Kidney capillary endothelial cell (primary cell): ENCODE results near the gene SLC6A16.
"Not testable (repeated sequence)": the region's sequence is repeated elsewhere in the genome, so short reads cannot be mapped to it uniquely, and the experiment has no call there.

ENCODE experiments used
- DNase-seq: peaks from one replicate; pipeline ENCODE4 v3.0.0-alpha.2; 2018; ENCODE audit warnings: low spot score

SLC6A16 gene

DNA sequence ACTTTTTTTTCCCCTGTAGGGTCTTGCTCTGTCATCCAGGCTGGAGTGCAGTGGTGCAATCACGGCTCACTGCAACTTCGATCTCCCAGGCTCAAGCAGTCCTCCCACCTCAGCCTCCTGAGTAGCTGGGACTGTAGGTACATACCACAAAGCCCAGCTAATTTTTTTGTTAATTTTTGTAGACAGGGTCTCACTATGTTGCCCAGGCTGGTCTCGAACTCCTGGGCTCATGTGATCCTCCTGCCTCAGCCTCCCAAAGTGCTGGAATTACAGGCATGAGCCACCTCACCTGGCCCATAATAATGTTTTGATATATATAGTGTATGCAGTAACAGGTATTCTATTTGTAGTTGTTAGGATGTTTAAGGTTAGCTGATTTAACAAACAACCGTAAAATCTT is 6.2 kb upstream of the SLC6A16 start:
- DNase-seq, result not testable (repeated sequence)

DNA sequence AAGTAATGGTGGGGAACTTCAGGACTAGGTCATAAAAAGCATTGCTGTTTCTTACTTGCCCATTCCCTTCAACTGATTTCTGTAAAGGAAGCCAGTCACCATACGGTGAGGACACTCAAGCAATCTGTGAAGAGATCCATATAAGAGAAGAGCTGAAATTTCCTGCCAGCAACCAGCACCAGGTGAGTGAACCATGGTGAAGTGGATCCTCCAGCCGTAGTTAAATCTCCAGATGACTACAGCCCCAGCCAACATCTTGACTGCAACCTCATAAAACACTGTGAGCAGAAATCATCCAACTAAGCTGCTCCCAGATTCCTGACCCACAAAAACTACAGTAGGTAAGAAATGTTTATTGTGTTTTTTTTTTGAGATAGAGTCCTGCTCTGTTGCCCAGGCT is 3.8 kb upstream of the SLC6A16 start:
- no peak for DNase-seq

DNA sequence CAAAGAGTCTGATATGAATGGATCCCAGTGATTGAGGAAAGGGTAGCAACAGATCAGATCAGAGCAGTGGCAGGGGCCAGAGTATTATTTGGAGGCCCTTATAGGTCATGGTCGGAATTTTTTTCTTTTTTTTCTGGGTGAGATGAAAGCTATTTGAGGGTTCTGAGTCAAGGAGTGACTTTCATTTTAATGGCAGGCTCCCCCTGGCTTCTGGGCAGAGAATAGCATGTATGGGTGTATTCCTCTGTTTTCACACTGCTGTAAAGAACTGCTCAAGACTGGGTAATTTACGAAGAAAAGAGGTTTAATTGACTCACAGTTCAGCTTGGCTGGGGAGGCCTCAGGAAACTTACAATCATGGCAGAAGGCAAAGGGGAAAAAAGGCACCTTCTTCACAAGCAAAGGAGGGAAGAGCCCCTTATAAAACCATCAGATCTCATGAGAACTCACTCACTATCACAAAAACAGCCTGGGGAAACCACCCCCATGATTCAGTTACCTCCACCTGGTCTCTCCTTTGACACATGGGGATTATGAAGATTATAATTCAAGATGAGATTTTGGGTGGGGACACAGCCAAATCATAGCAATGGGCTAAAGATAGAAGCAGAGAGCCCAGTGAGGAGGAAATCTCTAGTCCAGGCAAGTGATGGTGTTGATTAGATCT is 3.0 kb upstream of the SLC6A16 start:
- DNase-seq, result no peak

DNA sequence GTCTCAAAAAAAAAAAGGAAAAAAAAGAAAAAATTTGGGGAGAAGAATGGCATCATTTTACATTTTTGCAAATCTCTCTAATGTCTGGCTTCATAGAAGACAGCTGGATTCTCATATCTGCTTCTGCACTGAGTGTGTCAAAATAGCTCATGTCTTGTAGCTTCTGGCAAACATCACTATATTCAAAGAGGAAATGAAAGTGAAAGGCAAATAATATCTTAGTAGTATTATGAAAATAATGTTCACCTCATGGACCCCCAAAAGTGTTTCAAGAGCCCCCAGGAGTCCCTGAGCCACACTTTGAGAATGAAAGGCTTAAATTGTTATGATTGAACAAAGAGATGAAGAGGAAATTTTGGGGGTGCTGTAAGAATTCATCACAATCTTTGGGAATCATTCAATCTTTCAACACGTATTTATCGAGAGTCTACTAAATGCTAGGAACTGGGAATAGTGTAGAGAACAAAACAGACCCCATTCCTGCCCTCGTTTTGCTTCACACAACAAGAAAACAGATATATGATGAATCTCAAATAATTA is 1.2 kb upstream of the SLC6A16 start:
- DNase-seq, result no peak

- DNase-seq, result not testable (repeated sequence)
These were observed 765 bp upstream of the SLC6A16 start for GRCh38 chr19:49325756-49326155.

DNA sequence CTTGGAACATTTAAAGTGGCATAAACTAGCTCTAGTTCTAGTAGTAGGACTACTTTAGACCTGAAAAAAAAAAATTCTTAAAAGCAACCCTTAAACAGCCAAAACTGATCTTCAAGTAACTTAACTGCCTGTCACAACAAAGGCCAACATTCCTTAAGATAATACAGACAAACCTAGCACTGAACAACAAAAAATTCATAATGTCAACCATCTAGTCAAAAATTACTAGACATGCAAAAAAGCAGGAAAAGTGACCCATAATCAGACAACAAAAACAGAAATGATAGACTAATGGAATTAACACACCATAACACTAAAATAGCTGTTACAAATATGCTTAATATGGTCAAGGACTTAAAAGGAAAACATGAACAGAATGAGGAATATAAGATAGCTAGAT is 6.7 kb downstream of the SLC6A16 start:
- DNase-seq, result no peak

DNA sequence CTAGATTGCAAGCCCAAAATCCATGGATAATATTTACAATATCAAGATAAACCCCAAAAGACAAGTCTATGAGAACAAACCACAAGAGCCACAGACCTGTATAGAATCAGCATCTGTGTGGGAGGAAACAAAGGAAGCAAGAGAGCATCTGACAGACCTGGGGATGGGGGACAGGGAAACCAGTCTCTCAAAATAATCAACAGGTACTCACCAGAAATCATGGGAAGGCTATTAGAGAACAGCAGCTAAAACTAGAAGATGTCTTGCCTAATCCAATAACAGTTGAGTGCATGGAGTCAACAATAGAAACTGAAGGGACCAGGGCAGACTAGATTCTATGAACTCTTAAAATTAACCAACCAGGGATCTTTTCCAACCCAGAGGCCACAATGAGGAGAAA is 8.7 kb downstream of the SLC6A16 start:
- DNase-seq, result no peak

DNA sequence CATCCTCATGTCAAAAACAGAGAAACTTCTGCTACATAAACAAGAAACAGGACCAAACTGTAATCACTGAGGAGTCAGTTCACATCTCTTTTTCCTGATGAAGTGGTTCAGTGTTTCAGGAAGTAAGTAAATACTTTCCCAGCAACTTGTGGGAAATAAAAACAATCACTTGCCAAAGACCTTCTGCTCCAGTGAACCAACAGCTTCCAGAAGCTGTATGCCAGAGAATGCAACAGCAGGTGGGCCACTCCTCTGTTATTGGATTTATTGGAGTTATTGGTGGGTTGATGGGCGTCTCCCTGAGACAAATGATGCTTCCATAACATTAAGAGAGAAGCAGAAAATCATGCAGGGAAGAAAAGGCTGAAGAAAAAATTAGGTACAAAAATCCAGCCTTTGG is 9.9 kb downstream of the SLC6A16 start:
- DNase-seq, result no peak

DNA sequence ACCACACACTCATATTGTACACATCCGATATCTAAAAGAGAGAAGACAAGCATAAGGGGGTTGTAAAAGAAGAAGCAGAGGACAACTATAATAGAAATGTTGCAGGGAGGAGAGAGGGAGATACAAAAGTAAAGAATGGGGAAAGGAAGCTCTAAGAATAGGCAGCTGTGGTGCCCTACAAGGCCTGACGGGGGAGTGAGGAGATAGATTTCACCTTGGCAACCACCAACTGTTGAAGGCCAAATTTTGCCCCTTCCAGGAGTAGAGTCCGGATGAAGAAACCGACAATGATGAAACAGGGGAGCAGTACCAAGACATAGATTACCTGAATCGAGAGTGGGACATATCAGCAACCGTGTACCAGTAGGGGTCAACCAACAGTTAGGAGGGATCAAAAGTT is 15.9 kb downstream of the SLC6A16 start:
- no peak for DNase-seq

GRCh38 chr19:49306734-49307133 is 18.3 kb downstream of the SLC6A16 start:
- DNase-seq, result not testable (repeated sequence)

DNA sequence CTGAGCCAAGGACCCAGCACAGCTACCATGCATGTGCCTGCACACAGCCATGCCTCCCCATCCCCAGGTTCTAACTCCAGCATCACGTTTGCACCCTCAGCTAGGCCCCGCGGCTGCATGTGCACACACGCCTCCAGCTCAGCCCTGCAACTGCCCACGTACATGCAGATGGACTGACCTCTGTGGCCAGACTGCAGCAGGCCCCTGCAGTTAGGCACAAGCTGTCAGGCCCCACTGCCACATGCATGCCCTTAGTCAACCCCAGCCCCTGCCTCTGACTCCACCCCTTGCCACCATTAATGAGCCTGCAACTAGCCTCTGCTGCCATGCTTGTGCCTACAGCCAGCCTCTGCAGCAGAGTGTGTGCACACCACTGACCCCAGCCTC is 23.1 kb downstream of the SLC6A16 start:
- no peak for DNase-seq

DNA sequence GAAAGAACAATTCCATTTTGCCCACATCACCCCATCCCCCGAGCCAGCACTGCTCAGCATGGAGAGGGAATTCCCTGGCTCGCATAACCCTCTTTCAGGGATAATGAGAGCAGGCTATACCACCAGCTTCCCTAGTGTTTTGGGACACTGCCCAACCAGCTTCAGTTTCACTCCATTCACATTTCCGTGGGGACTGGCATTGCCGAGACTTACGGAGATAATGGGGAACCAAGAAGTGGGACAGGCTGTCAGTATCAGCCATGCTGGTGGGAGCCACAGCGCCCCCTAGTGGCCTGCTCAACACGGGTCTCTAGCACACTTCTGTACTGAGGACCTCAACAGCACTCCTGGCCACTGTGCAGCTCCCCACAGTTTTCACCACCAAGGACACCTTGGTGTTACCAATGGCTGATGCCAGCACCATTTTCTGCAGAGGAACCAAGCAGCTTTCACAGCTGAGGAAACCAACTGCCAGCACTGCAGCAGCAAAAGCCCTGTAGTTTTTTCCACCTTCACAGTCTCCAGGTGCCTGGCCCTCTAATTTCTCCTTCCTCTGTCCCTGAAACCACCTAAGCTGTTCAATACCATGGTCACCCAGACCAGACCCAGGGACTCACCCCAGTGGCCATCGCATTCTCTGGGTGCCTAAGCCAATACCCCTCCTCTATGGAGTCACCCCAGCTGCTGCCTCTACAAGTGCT is 23.7 kb downstream of the SLC6A16 start:
- DNase-seq, result peak; percentile 45

GRCh38 chr19:49298653-49299052 is 26.3 kb downstream of the SLC6A16 start:
- DNase-seq, result not testable (repeated sequence)

GRCh38 chr19:49297403-49297802 is 27.6 kb downstream of the SLC6A16 start:
- DNase-seq, result no peak

DNA sequence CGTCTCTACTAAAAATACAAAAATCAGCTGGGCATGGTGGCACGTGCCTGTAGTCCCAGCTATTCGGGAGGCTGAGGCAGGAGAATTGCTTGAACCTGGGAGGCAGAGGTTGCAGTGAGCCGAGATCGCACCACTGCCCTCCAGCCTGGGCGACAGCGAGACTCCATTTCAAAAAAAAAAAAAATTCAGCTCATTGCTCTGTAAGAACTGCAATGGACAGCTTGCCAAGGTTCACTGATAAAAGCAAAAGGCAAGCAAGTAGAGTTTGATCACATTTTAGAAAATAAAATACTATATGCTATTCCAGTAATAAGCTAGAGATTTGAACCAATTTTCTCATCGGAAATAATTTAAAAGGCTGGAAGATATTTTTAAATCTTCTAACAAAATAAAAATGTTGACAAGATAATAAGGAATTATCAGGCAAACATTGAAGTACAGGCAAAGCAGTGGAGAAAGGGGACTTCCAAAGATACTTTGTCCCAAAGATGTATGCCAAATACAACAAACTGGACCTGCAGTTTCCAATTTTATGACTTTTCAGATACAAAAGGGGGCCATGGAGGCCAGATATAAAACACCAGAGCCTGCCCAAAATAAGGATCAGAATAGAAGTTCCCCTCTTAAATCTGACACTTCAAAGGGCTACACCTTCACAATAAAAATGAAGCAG is 29.6 kb downstream of the SLC6A16 start:
- no peak for DNase-seq

DNA sequence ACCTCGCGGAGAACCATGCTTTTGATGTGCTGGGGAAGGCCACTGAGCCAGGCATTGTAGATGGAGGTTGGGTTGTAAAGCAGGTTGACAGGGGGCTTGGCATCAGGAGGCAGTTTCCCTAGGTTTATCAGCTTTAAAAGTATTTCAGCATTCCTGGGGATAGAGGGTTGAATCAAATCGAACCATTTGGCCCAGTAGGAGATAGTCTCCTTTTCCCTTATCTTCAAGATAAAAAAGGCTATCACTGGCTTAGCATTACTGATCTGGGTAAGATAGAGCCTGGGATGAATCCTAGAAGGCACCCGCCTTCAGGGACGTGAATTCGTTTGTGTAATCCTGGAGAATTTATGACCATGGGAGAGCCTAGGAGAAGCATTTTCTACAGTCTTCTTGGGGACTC is 30.6 kb downstream of the SLC6A16 start:
- DNase-seq, result no peak

- DNase-seq, result no peak
These were observed 34.5 kb downstream of the SLC6A16 start for GRCh38 chr19:49290517-49290916.

GRCh38 chr19:49289286-49289685 is 35.7 kb downstream of the SLC6A16 start:
- DNase-seq, result not testable (repeated sequence)

- not testable (repeated sequence) for DNase-seq
These were observed 36.8 kb downstream of the SLC6A16 start for GRCh38 chr19:49288205-49288604.

GRCh38 chr19:49287141-49287770 is 37.7 kb downstream of the SLC6A16 start:
- no peak for DNase-seq

- DNase-seq, result no peak
These were observed 42.8 kb downstream of the SLC6A16 start for GRCh38 chr19:49282184-49282583.

GRCh38 chr19:49272204-49272603 is 52.8 kb downstream of the SLC6A16 start:
- no peak for DNase-seq
